ENCODE measurements around the gene MCF2L.

The MCF2L gene

GRCh38 chr13:113023694-113024430 lies 54.8 kb downstream of the MCF2L start:
- DNase-seq (ENCODE audit: low read depth) = no peak
- TF ChIP-seq CTCF (conservative IDR thresholded peaks at IDR 0.05; ENCODE audit: low read length) = no peak
- H3K4me3 ChIP-seq (ENCODE audit: low read length) = no peak overlapping the region

- no peak for TF ChIP-seq CTCF (conservative IDR thresholded peaks at IDR 0.05; ENCODE audit: low read length)
- no peak overlapping the region for H3K4me3 ChIP-seq (ENCODE audit: low read length)
- no peak for DNase-seq (ENCODE audit: low read depth)
Measured at GRCh38 chr13:113024466-113024865, 55.5 kb downstream of the MCF2L start.

- TF ChIP-seq CTCF (conservative IDR thresholded peaks at IDR 0.05; ENCODE audit: low read length) = no peak
- no peak overlapping the region for H3K4me3 ChIP-seq (ENCODE audit: low read length)
- no peak for DNase-seq (ENCODE audit: low read depth)
Measured at GRCh38 chr13:113026391-113026910, 57.4 kb downstream of the MCF2L start.

- H3K4me3 ChIP-seq (ENCODE audit: low read length) = no peak overlapping the region
- TF ChIP-seq CTCF (conservative IDR thresholded peaks at IDR 0.05; ENCODE audit: low read length) = no peak
- no peak for DNase-seq (ENCODE audit: low read depth)
Measured at GRCh38 chr13:113027095-113027494, 58.1 kb downstream of the MCF2L start.

- DNase-seq (ENCODE audit: low read depth) = no peak
- TF ChIP-seq CTCF (conservative IDR thresholded peaks at IDR 0.05; ENCODE audit: low read length) = no peak
Measured at GRCh38 chr13:113027566-113027965, 58.6 kb downstream of the MCF2L start.

GRCh38 chr13:113028336-113029060 lies 59.5 kb downstream of the MCF2L start:
- DNase-seq (ENCODE audit: low read depth) = peak; percentile 4
- H3K4me3 ChIP-seq (ENCODE audit: low read length) = no peak overlapping the region
- TF ChIP-seq CTCF (conservative IDR thresholded peaks at IDR 0.05; ENCODE audit: low read length) = no peak

More at GRCh38 chr13:113027566-113027965, 58.6 kb downstream of the MCF2L start:
- no peak overlapping the region for H3K4me3 ChIP-seq (ENCODE audit: low read length)

Data from AG10803 (cell line).